Right hindlimb (tissue), 1 donor: ENCODE measurements around the gene INHA.

ENCODE experiments used
- DNase-seq: peaks from one replicate; pipeline ENCODE4 v3.0.0-alpha.2; 2018

Gene INHA

GRCh38 chr2:219559156-219559915 lies 12.8 kb upstream of the INHA start:
- DNase-seq, result no peak

- no peak for DNase-seq
Observed at GRCh38 chr2:219560037-219560892, 11.8 kb upstream of the INHA start.

- no peak for DNase-seq
Observed at GRCh38 chr2:219560893-219561178, 11.3 kb upstream of the INHA start.

- no peak for DNase-seq
Observed at GRCh38 chr2:219561179-219562048, 10.7 kb upstream of the INHA start.

GRCh38 chr2:219562049-219563020 lies 9.8 kb upstream of the INHA start:
- DNase-seq, result no peak

- DNase-seq, result no peak
Observed at GRCh38 chr2:219563271-219563928, 8.7 kb upstream of the INHA start.

GRCh38 chr2:219565130-219566080 lies 6.7 kb upstream of the INHA start:
- no peak for DNase-seq

GRCh38 chr2:219566640-219567039 lies 5.5 kb upstream of the INHA start:
- DNase-seq, result no peak

- no peak for DNase-seq
Observed at GRCh38 chr2:219567131-219567530, 5.0 kb upstream of the INHA start.

- DNase-seq, result no peak
Observed at GRCh38 chr2:219567791-219568361, 4.2 kb upstream of the INHA start.

- no peak for DNase-seq
Observed at GRCh38 chr2:219569041-219569440, 3.1 kb upstream of the INHA start.

GRCh38 chr2:219569635-219570034 lies 2.5 kb upstream of the INHA start:
- DNase-seq, result no peak

- no peak for DNase-seq
Observed at GRCh38 chr2:219570194-219570923, 1.8 kb upstream of the INHA start.

GRCh38 chr2:219570924-219571310 lies 1.2 kb upstream of the INHA start:
- no peak for DNase-seq

GRCh38 chr2:219571311-219572236 lies 536 bp upstream of the INHA start, which contains the start of gene OBSL1:
Gene OBSL1 (minus strand): TSS chr2:219571539. CDS start chr2:219571232, 307 bp downstream.
- peak; percentile 92 for DNase-seq

- no peak for DNase-seq
Observed at GRCh38 chr2:219573166-219573565, 1.1 kb downstream of the INHA start.

- no peak for DNase-seq
Observed at GRCh38 chr2:219574484-219575311, 2.6 kb downstream of the INHA start.
